Head of caudate nucleus (tissue), 42 donors: Measurements from ENCODE around the gene DBET.
"Not testable (repeated sequence)": the region's sequence is repeated elsewhere in the genome, so short reads cannot be mapped to it uniquely, and the experiment has no call there.

Experiments
- DNase-seq, 42 donors: peaks; one replicate each; pipeline versions ENCODE4 v3.0.0 to v3.0.0-alpha.2; 2020 to 2021; ENCODE audit warnings: mixed read lengths in 7 of 42
- intact Hi-C: fragments of 100-400 bp; cut with DNase I; formaldehyde crosslinking; loops from one replicate; pipeline ENCODE4 v1.15.0; 2022

DBET gene

GRCh38 chr4:190064342-190064741, at the start of gene DBET:
Gene DBET (plus strand): TSS chr4:190064502.
- intact Hi-C loops = not testable (repeated sequence)

GRCh38 chr4:190014771-190015537, 49.3 kb upstream of the DBET start:
- intact Hi-C loops = no loop called here
- no peak for DNase-seq

More at GRCh38 chr4:190064342-190064741, at the start of gene DBET:
- not testable (repeated sequence) for DNase-seq

- DNase-seq = no peak
- intact Hi-C loops = no loop called here
These were observed 48.5 kb upstream of the DBET start for GRCh38 chr4:190015538-190016368.

- intact Hi-C loops = no loop called here
- DNase-seq = no peak
These were observed 47.7 kb upstream of the DBET start for GRCh38 chr4:190016369-190017289.

- no peak for DNase-seq
- intact Hi-C loops = no loop called here
These were observed 46.7 kb upstream of the DBET start for GRCh38 chr4:190017357-190018200.

- intact Hi-C loops = no loop called here
- no peak for DNase-seq
These were observed 45.9 kb upstream of the DBET start for GRCh38 chr4:190018201-190018920.

GRCh38 chr4:190019023-190019858, 45.1 kb upstream of the DBET start:
- DNase-seq = no peak
- intact Hi-C loops = no loop called here

- intact Hi-C loops, DNase-seq: not testable (repeated sequence)
These were observed 44.3 kb upstream of the DBET start for GRCh38 chr4:190019859-190020463.

- DNase-seq = peak in 26 of 42 donors; percentile 8 to 67 (median 38)
- intact Hi-C loops = no loop called here
These were observed 43.2 kb upstream of the DBET start for GRCh38 chr4:190020790-190021717.

GRCh38 chr4:190021973-190022372, 42.3 kb upstream of the DBET start:
- DNase-seq, intact Hi-C loops: not testable (repeated sequence)

- DNase-seq, intact Hi-C loops: not testable (repeated sequence)
These were observed 41.6 kb upstream of the DBET start for GRCh38 chr4:190022614-190023281.

- intact Hi-C loops, DNase-seq: not testable (repeated sequence)
These were observed 37.1 kb upstream of the DBET start, which contains the start of gene FRG2 for GRCh38 chr4:190027156-190027555. Gene FRG2 (minus strand): TSS chr4:190027256. CDS start chr4:190027204, 52 bp downstream.

GRCh38 chr4:190031264-190031663, 33.0 kb upstream of the DBET start:
- intact Hi-C loops, DNase-seq: not testable (repeated sequence)

GRCh38 chr4:190037704-190038388, 26.5 kb upstream of the DBET start:
- intact Hi-C loops, DNase-seq: not testable (repeated sequence)
